Transverse colon (tissue), 4 donors: ENCODE data around the gene NXPH4.

Source experiments
- POLR2A ChIP-seq: fragments of 450-650 bp; IDR thresholded peaks from one replicate; pipeline ENCODE4 v1.6.1; 2016; ENCODE audit warnings: antibody characterized with exemption, mild to moderate bottlenecking, moderate library complexity
- POLR2AphosphoS5 ChIP-seq, 3 donors: sonication (generic); formaldehyde crosslinking; IDR thresholded peaks; one replicate each; pipeline ENCODE4 v1.6.1; 2016; ENCODE audit warnings: antibody characterized with exemption in 3 of 3
- TF ChIP-seq, protein P1 (sequence below), 5 experiments: fragments of 200-600 bp in 3 of 5; fragments of 450-650 bp in 2 of 5; sonication (generic) in 3 of 5; IDR thresholded peaks; 1 replicate in 2 of 5; 2 replicates in 3 of 5; pipeline ENCODE4 v1.5.1; 2016 to 2017; ENCODE audit warnings: antibody characterized with exemption in 5 of 5, inconsistent platforms in 3 of 5, mild to moderate bottlenecking in 2 of 5, moderate library complexity in 1 of 5

DNA sequence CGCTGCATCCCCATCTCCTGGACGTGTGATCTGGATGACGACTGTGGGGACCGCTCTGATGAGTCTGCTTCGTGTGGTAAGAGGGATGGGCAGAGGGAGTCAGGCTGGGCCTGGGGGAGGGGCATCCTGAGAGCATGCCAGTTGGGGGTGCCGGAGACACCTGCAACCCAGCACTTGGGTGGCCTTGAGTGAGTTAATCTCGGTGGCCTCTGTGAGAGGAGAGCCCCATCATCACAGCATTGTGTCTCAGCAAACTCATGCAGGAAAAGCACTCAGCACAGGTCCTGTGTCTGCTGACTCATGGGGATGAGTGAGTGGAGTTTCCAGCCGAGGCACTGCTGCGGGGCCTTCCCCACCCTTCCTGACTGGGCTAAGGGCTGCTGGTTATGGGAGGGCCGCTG lies 49.6 kb upstream of the NXPH4 start:
- TF ChIP-seq, protein P1, sequence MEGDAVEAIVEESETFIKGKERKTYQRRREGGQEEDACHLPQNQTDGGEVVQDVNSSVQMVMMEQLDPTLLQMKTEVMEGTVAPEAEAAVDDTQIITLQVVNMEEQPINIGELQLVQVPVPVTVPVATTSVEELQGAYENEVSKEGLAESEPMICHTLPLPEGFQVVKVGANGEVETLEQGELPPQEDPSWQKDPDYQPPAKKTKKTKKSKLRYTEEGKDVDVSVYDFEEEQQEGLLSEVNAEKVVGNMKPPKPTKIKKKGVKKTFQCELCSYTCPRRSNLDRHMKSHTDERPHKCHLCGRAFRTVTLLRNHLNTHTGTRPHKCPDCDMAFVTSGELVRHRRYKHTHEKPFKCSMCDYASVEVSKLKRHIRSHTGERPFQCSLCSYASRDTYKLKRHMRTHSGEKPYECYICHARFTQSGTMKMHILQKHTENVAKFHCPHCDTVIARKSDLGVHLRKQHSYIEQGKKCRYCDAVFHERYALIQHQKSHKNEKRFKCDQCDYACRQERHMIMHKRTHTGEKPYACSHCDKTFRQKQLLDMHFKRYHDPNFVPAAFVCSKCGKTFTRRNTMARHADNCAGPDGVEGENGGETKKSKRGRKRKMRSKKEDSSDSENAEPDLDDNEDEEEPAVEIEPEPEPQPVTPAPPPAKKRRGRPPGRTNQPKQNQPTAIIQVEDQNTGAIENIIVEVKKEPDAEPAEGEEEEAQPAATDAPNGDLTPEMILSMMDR (IDR thresholded peaks at IDR 0.05), result no peak
- TF ChIP-seq POLR2AphosphoS5 (IDR thresholded peaks at IDR 0.05) (no peak), POLR2A (no peak)
